Neuronal stem cell (in vitro differentiated cells): ENCODE data around the gene TRAF4.
"Not testable (repeated sequence)": the region's sequence is repeated elsewhere in the genome, so short reads cannot be mapped to it uniquely, and the experiment has no call there.

Experiments
- DNase-seq: peaks from one replicate; pipeline ENCODE4 v3.0.0-alpha.2; 2013; ENCODE audit warnings: low spot score
- H2AFZ ChIP-seq: one replicate; pipeline ENCODE4 v1.6.1; 2013; ENCODE audit warnings: mild to moderate bottlenecking, low read length, inconsistent platforms
- H2AK5ac ChIP-seq: 2 replicates; pipeline ENCODE4 v1.6.1; 2013; ENCODE audit warnings: low read depth, mild to moderate bottlenecking, inconsistent platforms, low read length, moderate library complexity, mixed read lengths
- H2BK120ac ChIP-seq: 2 replicates; pipeline ENCODE4 v1.6.1; 2013; ENCODE audit warnings: low read depth, mild to moderate bottlenecking, inconsistent platforms, low read length, moderate library complexity, mixed read lengths
- H2BK12ac ChIP-seq: one replicate; pipeline ENCODE4 v1.6.1; 2013; ENCODE audit warnings: low read length, inconsistent platforms
- H2BK15ac ChIP-seq: 2 replicates; pipeline ENCODE4 v1.6.1; 2013; ENCODE audit warnings: mild to moderate bottlenecking, low read length, inconsistent platforms, mixed read lengths
- H2BK5ac ChIP-seq: one replicate; pipeline ENCODE4 v1.6.1; 2013; ENCODE audit warnings: inconsistent platforms, mild to moderate bottlenecking, low read length, moderate library complexity
- H3K14ac ChIP-seq: one replicate; pipeline ENCODE4 v1.6.1; 2013; ENCODE audit warnings: low read length, inconsistent platforms
- H3K18ac ChIP-seq: 2 replicates; pipeline ENCODE4 v1.6.1; 2013; ENCODE audit warnings: low read length, inconsistent platforms
- H3K23ac ChIP-seq: 2 replicates; pipeline ENCODE4 v1.6.1; 2013; ENCODE audit warnings: low read depth, mild to moderate bottlenecking, mixed read lengths, low read length, inconsistent platforms; ENCODE audit not compliant: poor library complexity
- H3K27ac ChIP-seq: replicated peaks from 3 replicates; pipeline ENCODE4 v1.5.1; 2013; ENCODE audit warnings: low read length, inconsistent platforms
- H3K27me3 ChIP-seq, 3 experiments: 2 replicates each; pipeline ENCODE4 v1.6.1; 2013; ENCODE audit warnings: low read length in 3 of 3, mild to moderate bottlenecking in 2 of 3, inconsistent platforms in 1 of 3, low read depth in 1 of 3, mixed read lengths in 1 of 3, moderate library complexity in 1 of 3; ENCODE audit not compliant: control insufficient read depth in 3 of 3, insufficient read depth in 3 of 3
- H3K36me3 ChIP-seq, 2 donors: replicated peaks in 1 of 2; 2 replicates each; pipeline ENCODE4 v1.6.1; 2013; ENCODE audit warnings: low read length in 2 of 2; ENCODE audit not compliant: control insufficient read depth in 2 of 2, insufficient read depth in 2 of 2
- H3K4ac ChIP-seq: 2 replicates; pipeline ENCODE4 v1.6.1; 2013; ENCODE audit warnings: inconsistent platforms, mild to moderate bottlenecking, low read length, moderate library complexity
- H3K4me1 ChIP-seq, 2 donors: 1 replicate in 1 of 2; 2 replicates in 1 of 2; pipeline ENCODE4 v1.6.1; 2013; ENCODE audit warnings: low read length in 2 of 2, low read depth in 1 of 2; ENCODE audit not compliant: control insufficient read depth in 2 of 2, insufficient read depth in 1 of 2
- H3K4me2 ChIP-seq: one replicate; pipeline ENCODE4 v1.6.1; 2013; ENCODE audit warnings: mild to moderate bottlenecking, low read length, inconsistent platforms; ENCODE audit not compliant: insufficient read depth, poor library complexity, severe bottlenecking
- H3K4me3 ChIP-seq, 2 donors: 2 replicates each; pipeline ENCODE4 v1.5.1; 2013; ENCODE audit warnings: low read length in 2 of 2, mild to moderate bottlenecking in 2 of 2, inconsistent platforms in 1 of 2, moderate library complexity in 1 of 2
- H3K79me1 ChIP-seq: one replicate; pipeline ENCODE4 v1.6.1; 2013; ENCODE audit warnings: low read depth, mild to moderate bottlenecking, inconsistent platforms, low read length, moderate library complexity
- H3K9ac ChIP-seq: one replicate; pipeline ENCODE4 v1.6.1; 2013; ENCODE audit warnings: mild to moderate bottlenecking, low read depth, low read length, inconsistent platforms; ENCODE audit not compliant: poor library complexity
- H3K9me3 ChIP-seq, 2 donors: replicated peaks in 1 of 2; 2 replicates each; pipeline versions ENCODE3 to v1.6.1; 2013; ENCODE audit warnings: low read length in 2 of 2, mild to moderate bottlenecking in 2 of 2, inconsistent platforms in 1 of 2, low read depth in 1 of 2, mixed read lengths in 1 of 2, moderate library complexity in 1 of 2; ENCODE audit not compliant: control insufficient read depth in 2 of 2, insufficient read depth in 1 of 2
- H4K8ac ChIP-seq: one replicate; pipeline ENCODE4 v1.6.1; 2013; ENCODE audit warnings: low read depth, mild to moderate bottlenecking, inconsistent platforms, low read length, moderate library complexity
- H4K91ac ChIP-seq: one replicate; pipeline ENCODE4 v1.6.1; 2013; ENCODE audit warnings: low read length, low read depth, mild to moderate bottlenecking, inconsistent platforms; ENCODE audit not compliant: poor library complexity
- WGBS, 2 donors: extraction: QIAGEN DNeasy Blood & Tissue Kit; methylation state at CpG; one replicate each; pipeline ENCODE4 v1.1.7; 2013; ENCODE audit warnings: missing lambda C conversion rate in 2 of 2, mixed read lengths in 1 of 2; ENCODE audit not compliant: insufficient read length in 2 of 2, insufficient replicate concordance in 1 of 2; ENCODE audit errors: extremely low coverage in 2 of 2; 5-methylcytosine and 5-hydroxymethylcytosine counted together

TRAF4 gene

GRCh38 chr17:28733346-28733745 lies 10.5 kb upstream of the TRAF4 start:
- H3K18ac ChIP-seq, result no peak overlapping the region
- H3K4me3 ChIP-seq, result no peak overlapping the region
- H2BK15ac ChIP-seq, result no peak overlapping the region
- H2BK120ac ChIP-seq, result no peak overlapping the region
- H3K4ac ChIP-seq, result no peak overlapping the region
- no peak overlapping the region for H2BK12ac ChIP-seq
- no peak overlapping the region for H3K9ac ChIP-seq
- no peak overlapping the region for H4K8ac ChIP-seq
- no peak overlapping the region for H4K91ac ChIP-seq
- no peak overlapping the region for H2AK5ac ChIP-seq
- H3K4me2 ChIP-seq, result no peak overlapping the region
- no peaks in the 10 kb centered on the region for H3K4me1 ChIP-seq
- H3K23ac ChIP-seq, result no peak overlapping the region
- H3K27ac ChIP-seq, result no peak overlapping the region
- no peak overlapping the region for H3K14ac ChIP-seq
- WGBS, 2 donors, result no CpG with 5 or more reads among the region's 1 CpG
- no peak overlapping the region for H2BK5ac ChIP-seq
- H3K9me3 ChIP-seq, result peaks cover 0 to 3% of the 10 kb centered on the region in 2 donors
- DNase-seq, result no peak
- no peak overlapping the region for H2AFZ ChIP-seq
- H3K36me3 ChIP-seq, result peaks cover 6 to 29% of the 10 kb centered on the region in 2 donors
- H3K27me3 ChIP-seq, result no peaks in the 10 kb centered on the region
- H3K79me1 ChIP-seq, result no peaks in the 10 kb centered on the region

GRCh38 chr17:28734712-28735241 lies 9.0 kb upstream of the TRAF4 start:
- Histone ChIP-seq H3K14ac (no peak overlapping the region), H3K79me1 (no peaks in the 10 kb centered on the region), H2AFZ (no peak overlapping the region), H3K9ac (no peak overlapping the region), H3K4me1 (no peaks in the 10 kb centered on the region), H3K18ac (no peak overlapping the region), H3K9me3 (peaks cover 0 to 3% of the 10 kb centered on the region in 2 donors), H2BK12ac (no peak overlapping the region), H4K8ac (no peak overlapping the region), H3K23ac (no peak overlapping the region), H2BK5ac (no peak overlapping the region), H3K4ac (no peak overlapping the region), H3K36me3 (peaks cover 9 to 40% of the 10 kb centered on the region in 2 donors), H3K27me3 (no peaks in the 10 kb centered on the region), H3K4me3 (no peak overlapping the region), H2BK15ac (no peak overlapping the region), H3K4me2 (no peak overlapping the region), H2BK120ac (no peak overlapping the region), H3K27ac (no peak overlapping the region), H2AK5ac (no peak overlapping the region), H4K91ac (no peak overlapping the region)
- DNase-seq, result no peak
- no CpG with 5 or more reads among the region's 10 CpGs for WGBS, 2 donors

- no peak for DNase-seq
- H3K36me3 ChIP-seq, result peaks cover 9 to 42% of the 10 kb centered on the region in 2 donors
- no peak overlapping the region for H3K9ac ChIP-seq
- peak overlapping the region; percentile 83 for H3K23ac ChIP-seq
- no peak overlapping the region for H2AFZ ChIP-seq
- no peak overlapping the region for H2BK5ac ChIP-seq
- no CpG with 5 or more reads among the region's 5 CpGs for WGBS, 2 donors
- no peak overlapping the region for H2AK5ac ChIP-seq
- no peak overlapping the region for H2BK15ac ChIP-seq
- no peak overlapping the region for H4K8ac ChIP-seq
- no peak overlapping the region for H2BK120ac ChIP-seq
- no peak overlapping the region for H3K27ac ChIP-seq
- H3K14ac ChIP-seq, result no peak overlapping the region
- no peak overlapping the region for H2BK12ac ChIP-seq
- no peak overlapping the region for H3K4me2 ChIP-seq
- no peaks in the 10 kb centered on the region for H3K4me1 ChIP-seq
- H3K4ac ChIP-seq, result no peak overlapping the region
- no peaks in the 10 kb centered on the region for H3K79me1 ChIP-seq
- H3K27me3 ChIP-seq, result no peaks in the 10 kb centered on the region
- H3K9me3 ChIP-seq, result peaks cover 0 to 3% of the 10 kb centered on the region in 2 donors
- H3K4me3 ChIP-seq, result peak overlapping the region in 1 of 2 donors; percentile 40
- H4K91ac ChIP-seq, result no peak overlapping the region
- no peak overlapping the region for H3K18ac ChIP-seq
These were observed 8.5 kb upstream of the TRAF4 start for GRCh38 chr17:28735242-28735722.

- DNase-seq, H2AK5ac ChIP-seq, H2BK5ac ChIP-seq, H4K8ac ChIP-seq, H3K23ac ChIP-seq, H3K9ac ChIP-seq, H2AFZ ChIP-seq, H2BK15ac ChIP-seq, H3K27ac ChIP-seq, H2BK120ac ChIP-seq, H3K18ac ChIP-seq, H3K14ac ChIP-seq, H2BK12ac ChIP-seq, H3K4ac ChIP-seq, H4K91ac ChIP-seq, H3K79me1 ChIP-seq, H3K4me1 ChIP-seq, H3K9me3 ChIP-seq, H3K4me2 ChIP-seq, H3K4me3 ChIP-seq, H3K27me3 ChIP-seq: not testable (repeated sequence)
- H3K36me3 ChIP-seq, result peaks cover 9 to 49% of the 10 kb centered on the region in 2 donors
- no CpG with 5 or more reads among the region's 8 CpGs for WGBS, 2 donors
These were observed 7.7 kb upstream of the TRAF4 start for GRCh38 chr17:28735913-28736769.
